GM12878 (cell line): ENCODE data around the gene RACK1. TPM values are rescaled to one million over a fixed set of nuclear protein-coding genes. Genes with fewer than 3 reads are reported as not detected.
A peak's percentile ranks its signal among the peaks of the same experiment; 100 is the strongest.

Source experiments
- ATF7 ChIP-seq: fragments of 450-650 bp; IDR thresholded peaks from 2 replicates; pipeline ENCODE4 v1.6.1; 2016; ENCODE audit warnings: low read depth, mild to moderate bottlenecking
- BACH1 ChIP-seq: fragments of 450-650 bp; IDR thresholded peaks from 2 replicates; pipeline ENCODE4 v1.6.1; 2017; ENCODE audit warnings: mild to moderate bottlenecking, borderline replicate concordance
- BHLHE40 ChIP-seq, 2 experiments: fragments of 450-650 bp in 1 of 2; IDR thresholded peaks; 2 replicates each; pipeline ENCODE4 v1.6.1; 2011 to 2017; ENCODE audit warnings: low read depth in 2 of 2, borderline replicate concordance in 1 of 2, improper control_type of control experiment in 1 of 2, low read length in 1 of 2, mild to moderate bottlenecking in 1 of 2
- CEBPZ ChIP-seq: fragments of 150-350 bp; IDR thresholded peaks from 2 replicates; pipeline ENCODE4 v1.6.1; 2016; ENCODE audit warnings: low read depth, low read length
- CHD2 ChIP-seq: IDR thresholded peaks from 2 replicates; pipeline ENCODE4 v1.6.1; 2011; ENCODE audit warnings: low read depth, low read length, improper control_type of control experiment, borderline replicate concordance
- EED ChIP-seq: sonication (generic); IDR thresholded peaks from 2 replicates; pipeline ENCODE4 v1.6.1; 2016; ENCODE audit warnings: antibody characterized with exemption, low read depth
- HDGF ChIP-seq: fragments of 450-650 bp; IDR thresholded peaks from 2 replicates; pipeline ENCODE4 v1.6.1; 2016; ENCODE audit warnings: antibody characterized with exemption
- LARP7 ChIP-seq: fragments of 450-650 bp; IDR thresholded peaks from 2 replicates; pipeline ENCODE4 v1.6.1; 2017; ENCODE audit warnings: mild to moderate bottlenecking
- NFXL1 ChIP-seq: fragments of 450-650 bp; IDR thresholded peaks from 2 replicates; pipeline ENCODE4 v1.6.1; 2017; ENCODE audit warnings: antibody characterized with exemption, mild to moderate bottlenecking, borderline replicate concordance
- RCOR1 ChIP-seq: conservative IDR thresholded peaks from 2 replicates; pipeline ENCODE4 v1.6.1; 2012; ENCODE audit warnings: low read depth, low read length, improper control_type of control experiment
- RUNX3 ChIP-seq: IDR thresholded peaks from 2 replicates; pipeline ENCODE4 v1.6.1; 2012; ENCODE audit warnings: low read length, inconsistent platforms
- SMAD5 ChIP-seq: IDR thresholded peaks from 2 replicates; pipeline ENCODE4 v1.6.1; 2016; ENCODE audit warnings: antibody characterized with exemption, low read depth
- SMC3 ChIP-seq: IDR thresholded peaks from 2 replicates; pipeline ENCODE4 v1.6.1; 2011; ENCODE audit warnings: low read length, improper control_type of control experiment, borderline replicate concordance
- SUZ12 ChIP-seq: fragments of 200-600 bp; sonication (generic); IDR thresholded peaks from one replicate; pipeline ENCODE4 v1.6.1; 2018; ENCODE audit warnings: antibody characterized with exemption, mild to moderate bottlenecking; ENCODE audit not compliant: unreplicated experiment
- WRNIP1 ChIP-seq: IDR thresholded peaks from 2 replicates; pipeline ENCODE4 v1.6.1; 2011; ENCODE audit warnings: low read depth, low read length, improper control_type of control experiment, borderline replicate concordance
- ZBED1 ChIP-seq: IDR thresholded peaks from 2 replicates; pipeline ENCODE4 v1.6.1; 2016; ENCODE audit warnings: borderline replicate concordance
- ZNF384 ChIP-seq: IDR thresholded peaks from 2 replicates; pipeline ENCODE4 v1.6.1; 2012; ENCODE audit warnings: low read depth, mild to moderate bottlenecking, low read length, improper control_type of control experiment, borderline replicate concordance
- polyA plus RNA-seq, 11 experiments: library from polyadenylated mRNA; depleted of rRNA in 4 of 11; unstranded in 6 of 11; stranded (reverse) in 5 of 11; fragments of >200 nt; fragmentation: Nextera tagmentation in 4 of 11; fragmentation: Illumina TruSeq in 1 of 11; extraction: Ambion mirVana in 4 of 11; extraction: Trizol in 1 of 11; gene quantifications; 1 replicate in 1 of 11; 2 replicates in 10 of 11; pipeline versions ENCODE4 v1.2.1 to v1.2.3, GENCODE V29; 2011 to 2016; ENCODE audit warnings: inconsistent platforms in 2 of 11, missing spikeins in 2 of 11, low read depth in 1 of 11
- total RNA-seq, 4 experiments: library from RNA; depleted of rRNA in 3 of 4; stranded (reverse); fragments of >200 nt in 3 of 4; fragmentation: Illumina TruSeq in 1 of 4; extraction: Trizol in 1 of 4; gene quantifications; 2 replicates each; pipeline versions ENCODE4 v1.2.1 to v1.2.3, GENCODE V29; 2013 to 2021
- TF ChIP-seq, protein P1 (sequence below): fragments of 450-650 bp; IDR thresholded peaks from 2 replicates; pipeline ENCODE4 v1.6.1; 2017; ENCODE audit warnings: antibody characterized with exemption, mild to moderate bottlenecking, moderate library complexity
- TF ChIP-seq, protein P2 (sequence below): fragments of 450-650 bp; formaldehyde crosslinking; IDR thresholded peaks from 2 replicates; pipeline ENCODE4 v1.4.0; 2020; ENCODE audit warnings: mild to moderate bottlenecking, moderate library complexity
- TF ChIP-seq, protein P3 (sequence below): fragments of 150-350 bp; IDR thresholded peaks from 2 replicates; pipeline ENCODE4 v1.6.1; 2014; ENCODE audit warnings: mild to moderate bottlenecking, low read depth, low read length

The RACK1 gene
- total and polyA plus RNA-seq, 10 of the 15 experiments (the other 5 are each of a cell fraction or from before 2014, with no cell fraction given): 1,365 to 6,584 (median 4,167) TPM

- TF ChIP-seq, protein P1, sequence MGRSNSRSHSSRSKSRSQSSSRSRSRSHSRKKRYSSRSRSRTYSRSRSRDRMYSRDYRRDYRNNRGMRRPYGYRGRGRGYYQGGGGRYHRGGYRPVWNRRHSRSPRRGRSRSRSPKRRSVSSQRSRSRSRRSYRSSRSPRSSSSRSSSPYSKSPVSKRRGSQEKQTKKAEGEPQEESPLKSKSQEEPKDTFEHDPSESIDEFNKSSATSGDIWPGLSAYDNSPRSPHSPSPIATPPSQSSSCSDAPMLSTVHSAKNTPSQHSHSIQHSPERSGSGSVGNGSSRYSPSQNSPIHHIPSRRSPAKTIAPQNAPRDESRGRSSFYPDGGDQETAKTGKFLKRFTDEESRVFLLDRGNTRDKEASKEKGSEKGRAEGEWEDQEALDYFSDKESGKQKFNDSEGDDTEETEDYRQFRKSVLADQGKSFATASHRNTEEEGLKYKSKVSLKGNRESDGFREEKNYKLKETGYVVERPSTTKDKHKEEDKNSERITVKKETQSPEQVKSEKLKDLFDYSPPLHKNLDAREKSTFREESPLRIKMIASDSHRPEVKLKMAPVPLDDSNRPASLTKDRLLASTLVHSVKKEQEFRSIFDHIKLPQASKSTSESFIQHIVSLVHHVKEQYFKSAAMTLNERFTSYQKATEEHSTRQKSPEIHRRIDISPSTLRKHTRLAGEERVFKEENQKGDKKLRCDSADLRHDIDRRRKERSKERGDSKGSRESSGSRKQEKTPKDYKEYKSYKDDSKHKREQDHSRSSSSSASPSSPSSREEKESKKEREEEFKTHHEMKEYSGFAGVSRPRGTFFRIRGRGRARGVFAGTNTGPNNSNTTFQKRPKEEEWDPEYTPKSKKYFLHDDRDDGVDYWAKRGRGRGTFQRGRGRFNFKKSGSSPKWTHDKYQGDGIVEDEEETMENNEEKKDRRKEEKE: no peak
- no peak for TF ChIP-seq SMC3
- TF ChIP-seq, protein P2, sequence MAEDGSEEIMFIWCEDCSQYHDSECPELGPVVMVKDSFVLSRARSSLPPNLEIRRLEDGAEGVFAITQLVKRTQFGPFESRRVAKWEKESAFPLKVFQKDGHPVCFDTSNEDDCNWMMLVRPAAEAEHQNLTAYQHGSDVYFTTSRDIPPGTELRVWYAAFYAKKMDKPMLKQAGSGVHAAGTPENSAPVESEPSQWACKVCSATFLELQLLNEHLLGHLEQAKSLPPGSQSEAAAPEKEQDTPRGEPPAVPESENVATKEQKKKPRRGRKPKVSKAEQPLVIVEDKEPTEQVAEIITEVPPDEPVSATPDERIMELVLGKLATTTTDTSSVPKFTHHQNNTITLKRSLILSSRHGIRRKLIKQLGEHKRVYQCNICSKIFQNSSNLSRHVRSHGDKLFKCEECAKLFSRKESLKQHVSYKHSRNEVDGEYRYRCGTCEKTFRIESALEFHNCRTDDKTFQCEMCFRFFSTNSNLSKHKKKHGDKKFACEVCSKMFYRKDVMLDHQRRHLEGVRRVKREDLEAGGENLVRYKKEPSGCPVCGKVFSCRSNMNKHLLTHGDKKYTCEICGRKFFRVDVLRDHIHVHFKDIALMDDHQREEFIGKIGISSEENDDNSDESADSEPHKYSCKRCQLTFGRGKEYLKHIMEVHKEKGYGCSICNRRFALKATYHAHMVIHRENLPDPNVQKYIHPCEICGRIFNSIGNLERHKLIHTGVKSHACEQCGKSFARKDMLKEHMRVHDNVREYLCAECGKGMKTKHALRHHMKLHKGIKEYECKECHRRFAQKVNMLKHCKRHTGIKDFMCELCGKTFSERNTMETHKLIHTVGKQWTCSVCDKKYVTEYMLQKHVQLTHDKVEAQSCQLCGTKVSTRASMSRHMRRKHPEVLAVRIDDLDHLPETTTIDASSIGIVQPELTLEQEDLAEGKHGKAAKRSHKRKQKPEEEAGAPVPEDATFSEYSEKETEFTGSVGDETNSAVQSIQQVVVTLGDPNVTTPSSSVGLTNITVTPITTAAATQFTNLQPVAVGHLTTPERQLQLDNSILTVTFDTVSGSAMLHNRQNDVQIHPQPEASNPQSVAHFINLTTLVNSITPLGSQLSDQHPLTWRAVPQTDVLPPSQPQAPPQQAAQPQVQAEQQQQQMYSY (CRISPR knock-in tag): no peak
- no peak for TF ChIP-seq ZNF384
- peak; percentile 76 for TF ChIP-seq BACH1
- no peak for TF ChIP-seq SUZ12
- TF ChIP-seq, protein P3, sequence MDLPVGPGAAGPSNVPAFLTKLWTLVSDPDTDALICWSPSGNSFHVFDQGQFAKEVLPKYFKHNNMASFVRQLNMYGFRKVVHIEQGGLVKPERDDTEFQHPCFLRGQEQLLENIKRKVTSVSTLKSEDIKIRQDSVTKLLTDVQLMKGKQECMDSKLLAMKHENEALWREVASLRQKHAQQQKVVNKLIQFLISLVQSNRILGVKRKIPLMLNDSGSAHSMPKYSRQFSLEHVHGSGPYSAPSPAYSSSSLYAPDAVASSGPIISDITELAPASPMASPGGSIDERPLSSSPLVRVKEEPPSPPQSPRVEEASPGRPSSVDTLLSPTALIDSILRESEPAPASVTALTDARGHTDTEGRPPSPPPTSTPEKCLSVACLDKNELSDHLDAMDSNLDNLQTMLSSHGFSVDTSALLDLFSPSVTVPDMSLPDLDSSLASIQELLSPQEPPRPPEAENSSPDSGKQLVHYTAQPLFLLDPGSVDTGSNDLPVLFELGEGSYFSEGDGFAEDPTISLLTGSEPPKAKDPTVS: no peak
- peak; percentile 71 for TF ChIP-seq EED
- no peak for TF ChIP-seq WRNIP1
- TF ChIP-seq CHD2: no peak
- TF ChIP-seq LARP7: no peak; the same call in 1 of the 2 replicates
- no peak for TF ChIP-seq NFXL1
- peak; percentile 98 to 99 for TF ChIP-seq BHLHE40 (IDR thresholded peaks at IDR 0.05; ENCODE audit: borderline replicate concordance in 1 of 2, low read depth in 2 of 2, low read length in 1 of 2)
- no peak for TF ChIP-seq CEBPZ
- TF ChIP-seq ATF7: peak; percentile 93
- no peak for TF ChIP-seq RCOR1
- TF ChIP-seq SMAD5: no peak
- TF ChIP-seq HDGF: no peak
- TF ChIP-seq RUNX3: peak; percentile 78
- TF ChIP-seq ZBED1: no peak
Observed at GRCh38 chr5:181198905-181199519, 44.7 kb downstream of the RACK1 start (continued).
